ENCODE results near the gene BDP1.
"Not testable (repeated sequence)": the region's sequence is repeated elsewhere in the genome, so short reads cannot be mapped to it uniquely, and the experiment has no call there.

GRCh38 chr5:71445523-71446152 is 9.8 kb upstream of the BDP1 start:
- TF ChIP-seq, protein P1, sequence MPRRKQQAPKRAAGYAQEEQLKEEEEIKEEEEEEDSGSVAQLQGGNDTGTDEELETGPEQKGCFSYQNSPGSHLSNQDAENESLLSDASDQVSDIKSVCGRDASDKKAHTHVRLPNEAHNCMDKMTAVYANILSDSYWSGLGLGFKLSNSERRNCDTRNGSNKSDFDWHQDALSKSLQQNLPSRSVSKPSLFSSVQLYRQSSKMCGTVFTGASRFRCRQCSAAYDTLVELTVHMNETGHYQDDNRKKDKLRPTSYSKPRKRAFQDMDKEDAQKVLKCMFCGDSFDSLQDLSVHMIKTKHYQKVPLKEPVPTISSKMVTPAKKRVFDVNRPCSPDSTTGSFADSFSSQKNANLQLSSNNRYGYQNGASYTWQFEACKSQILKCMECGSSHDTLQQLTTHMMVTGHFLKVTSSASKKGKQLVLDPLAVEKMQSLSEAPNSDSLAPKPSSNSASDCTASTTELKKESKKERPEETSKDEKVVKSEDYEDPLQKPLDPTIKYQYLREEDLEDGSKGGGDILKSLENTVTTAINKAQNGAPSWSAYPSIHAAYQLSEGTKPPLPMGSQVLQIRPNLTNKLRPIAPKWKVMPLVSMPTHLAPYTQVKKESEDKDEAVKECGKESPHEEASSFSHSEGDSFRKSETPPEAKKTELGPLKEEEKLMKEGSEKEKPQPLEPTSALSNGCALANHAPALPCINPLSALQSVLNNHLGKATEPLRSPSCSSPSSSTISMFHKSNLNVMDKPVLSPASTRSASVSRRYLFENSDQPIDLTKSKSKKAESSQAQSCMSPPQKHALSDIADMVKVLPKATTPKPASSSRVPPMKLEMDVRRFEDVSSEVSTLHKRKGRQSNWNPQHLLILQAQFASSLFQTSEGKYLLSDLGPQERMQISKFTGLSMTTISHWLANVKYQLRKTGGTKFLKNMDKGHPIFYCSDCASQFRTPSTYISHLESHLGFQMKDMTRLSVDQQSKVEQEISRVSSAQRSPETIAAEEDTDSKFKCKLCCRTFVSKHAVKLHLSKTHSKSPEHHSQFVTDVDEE (CRISPR knock-in tag; IDR thresholded peaks at IDR 0.05), result not testable (repeated sequence)
- TF ChIP-seq SNAI2 (CRISPR knock-in tag; IDR thresholded peaks at IDR 0.05); ZNF8 (CRISPR knock-in tag; IDR thresholded peaks at IDR 0.05); PATZ1 (CRISPR knock-in tag; IDR thresholded peaks at IDR 0.05; ENCODE audit: borderline replicate concordance); ZNF70 (CRISPR knock-in tag; IDR thresholded peaks at IDR 0.05); ARNTL (CRISPR knock-in tag; IDR thresholded peaks at IDR 0.05; ENCODE audit: borderline replicate concordance, low read depth): not testable (repeated sequence)
- TF ChIP-seq, protein P2, sequence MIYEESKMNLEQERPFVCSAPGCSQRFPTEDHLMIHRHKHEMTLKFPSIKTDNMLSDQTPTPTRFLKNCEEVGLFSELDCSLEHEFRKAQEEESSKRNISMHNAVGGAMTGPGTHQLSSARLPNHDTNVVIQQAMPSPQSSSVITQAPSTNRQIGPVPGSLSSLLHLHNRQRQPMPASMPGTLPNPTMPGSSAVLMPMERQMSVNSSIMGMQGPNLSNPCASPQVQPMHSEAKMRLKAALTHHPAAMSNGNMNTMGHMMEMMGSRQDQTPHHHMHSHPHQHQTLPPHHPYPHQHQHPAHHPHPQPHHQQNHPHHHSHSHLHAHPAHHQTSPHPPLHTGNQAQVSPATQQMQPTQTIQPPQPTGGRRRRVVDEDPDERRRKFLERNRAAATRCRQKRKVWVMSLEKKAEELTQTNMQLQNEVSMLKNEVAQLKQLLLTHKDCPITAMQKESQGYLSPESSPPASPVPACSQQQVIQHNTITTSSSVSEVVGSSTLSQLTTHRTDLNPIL (CRISPR knock-in tag; IDR thresholded peaks at IDR 0.05; ENCODE audit: low read depth), result not testable (repeated sequence)
